K562 (cell line): ENCODE results near the gene TDG. TPM values are rescaled to one million over a fixed set of nuclear protein-coding genes. Genes with fewer than 3 reads are reported as not detected.

Experiments
- BRD9 ChIP-seq: fragments of 450-650 bp; IDR thresholded peaks from 2 replicates; pipeline ENCODE4 v1.6.1; 2018; ENCODE audit warnings: low read depth; ENCODE audit not compliant: partially characterized antibody
- C11orf30 ChIP-seq: fragments of 450-650 bp; IDR thresholded peaks from 2 replicates; pipeline ENCODE4 v1.6.1; 2016; ENCODE audit warnings: low read depth, mild to moderate bottlenecking
- CBX3 ChIP-seq, 2 experiments: IDR thresholded peaks; 1 replicate in 1 of 2; 2 replicates in 1 of 2; pipeline ENCODE4 v1.6.1; 2012; ENCODE audit warnings: inconsistent platforms in 2 of 2, low read length in 2 of 2, borderline replicate concordance in 1 of 2, control low read depth in 1 of 2
- CSDE1 ChIP-seq, 2 experiments: fragments of 450-650 bp; IDR thresholded peaks; 2 replicates each; pipeline ENCODE4 v1.6.1; 2016; ENCODE audit warnings: mild to moderate bottlenecking in 1 of 2
- HDAC3 ChIP-seq: fragments of 450-650 bp; IDR thresholded peaks from 2 replicates; pipeline ENCODE4 v1.6.1; 2018; ENCODE audit warnings: borderline replicate concordance, mild to moderate bottlenecking, moderate library complexity; ENCODE audit not compliant: partially characterized antibody
- ID3 ChIP-seq, 2 experiments: fragments of 250-450 bp in 1 of 2; fragments of 450-650 bp in 1 of 2; sonication (Bioruptor Pico) in 1 of 2; IDR thresholded peaks; 2 replicates each; pipeline versions ENCODE4 v1.6.1 to v1.8.0; 2016 to 2021; ENCODE audit warnings: mild to moderate bottlenecking in 2 of 2, moderate library complexity in 2 of 2, missing compliant biosample characterization in 1 of 2, missing genetic modification characterization in 1 of 2
- ILF3 ChIP-seq: fragments of 450-650 bp; IDR thresholded peaks from 2 replicates; pipeline ENCODE4 v1.6.1; 2018; ENCODE audit warnings: antibody characterized with exemption, mild to moderate bottlenecking, moderate library complexity, borderline replicate concordance
- KAT7 ChIP-seq: sonication (generic); formaldehyde crosslinking; IDR thresholded peaks from 2 replicates; pipeline ENCODE4 v1.8.0; 2022; ENCODE audit warnings: missing genetic modification reagents, mild to moderate bottlenecking, borderline replicate concordance
- MAFK ChIP-seq: IDR thresholded peaks from 2 replicates; pipeline ENCODE4 v1.6.1; 2011; ENCODE audit warnings: low read length, improper control_type of control experiment
- MECOM ChIP-seq: fragments of 250-450 bp; sonication (Bioruptor Pico); IDR thresholded peaks from 2 replicates; pipeline ENCODE4 v1.8.0; 2022; ENCODE audit warnings: inconsistent platforms
- NCOR1 ChIP-seq: fragments of 450-650 bp; IDR thresholded peaks from 2 replicates; pipeline ENCODE4 v1.6.1; 2016; ENCODE audit warnings: mild to moderate bottlenecking, moderate library complexity
- SP1 ChIP-seq: sonication (generic); formaldehyde crosslinking; IDR thresholded peaks from 2 replicates; pipeline ENCODE4 v1.8.1; 2022; ENCODE audit warnings: mild to moderate bottlenecking, missing genetic modification reagents
- ZFX ChIP-seq: sonication (generic); formaldehyde crosslinking; IDR thresholded peaks from 2 replicates; pipeline ENCODE4 v1.8.0; 2022; ENCODE audit warnings: mild to moderate bottlenecking, missing genetic modification reagents, moderate library complexity
- ZNF124 ChIP-seq: sonication (generic); formaldehyde crosslinking; IDR thresholded peaks from 2 replicates; pipeline ENCODE4 v1.8.1; 2022; ENCODE audit warnings: missing genetic modification reagents
- polyA plus RNA-seq, 8 experiments: library from polyadenylated mRNA; depleted of rRNA in 4 of 8; stranded (reverse) in 5 of 8; unstranded in 3 of 8; fragments of >200 nt; fragmentation: Nextera tagmentation in 2 of 8; fragmentation: Illumina TruSeq in 1 of 8; extraction: Ambion mirVana in 2 of 8; extraction: Trizol in 1 of 8; gene quantifications; 2 replicates each; pipeline versions ENCODE4 v1.2.1 to v1.2.3, GENCODE V29; 2011 to 2014; ENCODE audit warnings: inconsistent platforms in 1 of 8, missing spikeins in 1 of 8
- total RNA-seq, 7 experiments: library from RNA; depleted of rRNA in 6 of 7; stranded (reverse); fragments of >200 nt in 6 of 7; fragmentation: Illumina TruSeq in 2 of 7; extraction: Trizol in 2 of 7; gene quantifications; 2 replicates each; pipeline versions ENCODE4 v1.2.1 to v1.2.3, GENCODE V29; 2011 to 2021; ENCODE audit warnings: low replicate concordance in 1 of 7
- TF ChIP-seq, protein P1 (sequence below), 2 experiments: fragments of 450-650 bp; IDR thresholded peaks; 2 replicates each; pipeline ENCODE4 v1.6.1; 2016; ENCODE audit warnings: mild to moderate bottlenecking in 2 of 2, borderline replicate concordance in 1 of 2, low read depth in 1 of 2, moderate library complexity in 1 of 2
- TF ChIP-seq, protein P2 (sequence below), 2 experiments: IDR thresholded peaks; 2 replicates each; pipeline ENCODE4 v1.6.1; 2011; ENCODE audit warnings: borderline replicate concordance in 1 of 2, control low read depth in 1 of 2, low read depth in 1 of 2, low read length in 1 of 2, mild to moderate bottlenecking in 1 of 2, mixed read lengths in 1 of 2, moderate library complexity in 1 of 2; ENCODE audit not compliant: insufficient read depth in 1 of 2, insufficient read length in 1 of 2, poor library complexity in 1 of 2, severe bottlenecking in 1 of 2; ENCODE audit errors: extremely low read depth in 1 of 2

The TDG gene
- total and polyA plus RNA-seq, 9 of the 15 experiments (the other 6 are each of a cell fraction or from before 2014, with no cell fraction given): 37.6 to 77.2 (median 64.0) TPM

- TF ChIP-seq, protein P1, sequence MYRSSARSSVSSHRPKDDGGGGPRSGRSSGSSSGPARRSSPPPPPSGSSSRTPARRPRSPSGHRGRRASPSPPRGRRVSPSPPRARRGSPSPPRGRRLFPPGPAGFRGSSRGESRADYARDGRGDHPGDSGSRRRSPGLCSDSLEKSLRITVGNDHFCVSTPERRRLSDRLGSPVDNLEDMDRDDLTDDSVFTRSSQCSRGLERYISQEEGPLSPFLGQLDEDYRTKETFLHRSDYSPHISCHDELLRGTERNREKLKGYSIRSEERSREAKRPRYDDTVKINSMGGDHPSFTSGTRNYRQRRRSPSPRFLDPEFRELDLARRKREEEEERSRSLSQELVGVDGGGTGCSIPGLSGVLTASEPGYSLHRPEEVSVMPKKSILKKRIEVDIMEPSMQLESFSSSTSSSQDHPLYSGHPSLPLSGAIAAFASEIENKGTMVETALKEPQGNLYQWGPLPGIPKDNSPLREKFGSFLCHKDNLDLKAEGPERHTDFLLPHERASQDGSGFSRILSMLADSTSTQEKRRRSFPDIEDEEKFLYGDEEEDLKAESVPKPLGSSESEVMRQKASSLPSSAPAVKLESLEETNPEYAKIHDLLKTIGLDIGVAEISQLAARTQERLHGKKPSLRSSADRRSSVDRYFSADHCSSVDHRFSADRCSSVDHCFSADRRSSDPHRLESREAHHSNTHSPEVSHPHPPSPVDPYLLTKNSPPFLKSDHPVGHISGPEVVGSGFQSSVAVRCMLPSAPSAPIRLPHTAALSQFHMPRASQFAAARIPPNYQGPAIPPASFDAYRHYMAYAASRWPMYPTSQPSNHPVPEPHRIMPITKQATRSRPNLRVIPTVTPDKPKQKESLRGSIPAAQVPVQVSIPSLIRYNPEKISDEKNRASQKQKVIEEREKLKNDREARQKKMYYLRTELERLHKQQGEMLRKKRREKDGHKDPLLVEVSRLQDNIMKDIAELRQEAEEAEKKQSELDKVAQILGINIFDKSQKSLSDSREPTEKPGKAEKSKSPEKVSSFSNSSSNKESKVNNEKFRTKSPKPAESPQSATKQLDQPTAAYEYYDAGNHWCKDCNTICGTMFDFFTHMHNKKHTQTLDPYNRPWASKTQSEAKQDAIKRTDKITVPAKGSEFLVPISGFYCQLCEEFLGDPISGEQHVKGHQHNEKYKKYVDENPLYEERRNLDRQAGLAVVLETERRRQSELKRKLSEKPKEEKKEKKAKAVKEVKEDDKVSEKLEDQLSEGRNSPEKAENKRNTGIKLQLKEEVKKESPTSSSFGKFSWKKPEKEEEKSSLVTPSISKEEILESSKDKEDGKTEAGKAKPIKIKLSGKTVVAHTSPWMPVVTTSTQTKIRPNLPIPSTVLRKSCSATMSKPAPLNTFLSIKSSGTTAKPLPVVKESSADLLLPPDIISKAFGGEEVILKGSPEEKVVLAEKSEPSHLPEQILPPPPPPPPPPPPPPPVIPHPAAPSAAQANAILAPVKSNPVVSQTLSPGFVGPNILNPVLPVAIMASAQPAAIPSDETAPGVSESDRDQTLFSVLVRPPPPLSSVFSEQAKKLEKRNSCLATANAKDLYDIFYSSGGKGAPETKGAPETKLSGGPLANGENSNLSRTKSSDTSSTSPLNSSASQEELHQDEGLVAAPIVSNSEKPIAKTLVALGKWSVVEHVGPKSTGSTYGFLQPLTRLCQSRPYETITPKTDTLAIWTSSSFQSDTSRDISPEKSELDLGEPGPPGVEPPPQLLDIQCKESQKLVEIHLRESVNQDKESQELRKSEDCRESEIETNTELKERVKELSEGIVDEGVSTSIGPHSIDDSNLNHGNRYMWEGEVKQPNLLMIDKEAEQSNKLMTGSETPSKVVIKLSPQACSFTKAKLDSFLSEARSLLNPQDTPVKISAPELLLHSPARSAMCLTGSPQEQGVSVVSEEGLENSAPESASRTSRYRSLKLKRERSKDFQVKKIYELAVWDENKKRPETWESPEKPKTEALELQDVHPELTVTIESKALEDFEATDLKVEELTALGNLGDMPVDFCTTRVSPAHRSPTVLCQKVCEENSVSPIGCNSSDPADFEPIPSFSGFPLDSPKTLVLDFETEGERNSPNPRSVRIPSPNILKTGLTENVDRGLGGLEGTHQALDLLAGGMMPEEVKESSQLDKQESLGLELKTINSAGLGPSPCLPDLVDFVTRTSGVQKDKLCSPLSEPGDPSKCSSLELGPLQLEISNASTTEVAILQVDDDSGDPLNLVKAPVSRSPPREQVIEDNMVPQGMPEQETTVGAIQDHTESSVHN (IDR thresholded peaks at IDR 0.05; ENCODE audit: borderline replicate concordance in 1 of 2, low read depth in 1 of 2): no peak
- TF ChIP-seq CSDE1 (IDR thresholded peaks at IDR 0.05) (peak in 1 of 2 experiments; percentile 34; a peak in 1 of 4 replicates), ZNF124 (CRISPR knock-in tag) (no peak), MAFK (peak; percentile 53), MECOM (CRISPR knock-in tag) (no peak), ZFX (CRISPR knock-in tag) (peak; percentile 93), CBX3 (IDR thresholded peaks at IDR 0.05; ENCODE audit: borderline replicate concordance in 1 of 2, low read length in 2 of 2) (peak in 1 of 2 experiments; percentile 66; a peak in 1 of 3 replicates), ID3 (CRISPR knock-in tag; IDR thresholded peaks at IDR 0.05) (no peak), ID3 (tag; IDR thresholded peaks at IDR 0.05) (peak; percentile 74; the same call in 1 of the 2 replicates), HDAC3 (no peak), ILF3 (peak; percentile 47; the same call in 1 of the 2 replicates), BRD9 (peak; percentile 17), NCOR1 (peak; percentile 41; the same call in 1 of the 2 replicates), C11orf30 (peak; percentile 97), KAT7 (CRISPR knock-in tag) (peak; percentile 98; the same call in 1 of the 2 replicates), SP1 (peak; percentile 77; the same call in 1 of the 2 replicates)
- TF ChIP-seq, protein P2, sequence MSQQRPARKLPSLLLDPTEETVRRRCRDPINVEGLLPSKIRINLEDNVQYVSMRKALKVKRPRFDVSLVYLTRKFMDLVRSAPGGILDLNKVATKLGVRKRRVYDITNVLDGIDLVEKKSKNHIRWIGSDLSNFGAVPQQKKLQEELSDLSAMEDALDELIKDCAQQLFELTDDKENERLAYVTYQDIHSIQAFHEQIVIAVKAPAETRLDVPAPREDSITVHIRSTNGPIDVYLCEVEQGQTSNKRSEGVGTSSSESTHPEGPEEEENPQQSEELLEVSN (IDR thresholded peaks at IDR 0.05; ENCODE audit: borderline replicate concordance in 1 of 2, extremely low read depth in 1 of 2, insufficient read depth in 1 of 2, insufficient read length in 1 of 2, low read depth in 1 of 2, low read length in 1 of 2, poor library complexity in 1 of 2, severe bottlenecking in 1 of 2): peak; percentile 72 to 73
These were observed at the start of gene TDG (continued) for GRCh38 chr12:103965590-103966504.
